Memory B cell (primary cell): ENCODE data around the gene ISY1.
"Not testable (repeated sequence)": the region's sequence is repeated elsewhere in the genome, so short reads cannot be mapped to it uniquely, and the experiment has no call there.

Source experiments
- ATAC-seq: fragments of 150-1000 bp; cut with Tn5 transposase; 2 replicates; pipeline ENCODE4 v1.10.0; 2021; ENCODE audit warnings: low read depth, mild to moderate bottlenecking, moderate library complexity
- DNase-seq, 2 donors: peaks; one replicate each; pipeline ENCODE4 v3.0.0; 2022; ENCODE audit warnings: low spot score in 2 of 2
- H3K27ac Mint-ChIP-seq: one replicate; pipeline ENCODE4 v1.8.0; 2022; ENCODE audit warnings: mild to moderate bottlenecking, moderate library complexity, mixed read lengths
- H3K27me3 Mint-ChIP-seq: one replicate; pipeline ENCODE4 v1.8.0; 2022; ENCODE audit warnings: mixed read lengths
- H3K36me3 Mint-ChIP-seq: one replicate; pipeline ENCODE4 v1.8.0; 2022; ENCODE audit warnings: mild to moderate bottlenecking, mixed read lengths
- H3K4me1 Mint-ChIP-seq: one replicate; pipeline ENCODE4 v1.8.0; 2022; ENCODE audit warnings: mixed read lengths
- H3K4me3 Mint-ChIP-seq: one replicate; pipeline ENCODE4 v1.8.0; 2022; ENCODE audit warnings: mild to moderate bottlenecking, moderate library complexity, mixed read lengths
- H3K9me3 Mint-ChIP-seq: one replicate; pipeline ENCODE4 v1.8.0; 2022; ENCODE audit warnings: mixed read lengths

ISY1 gene

GRCh38 chr3:129104051-129104450 lies 56.8 kb downstream of the ISY1 start:
- Mint-ChIP-seq H3K9me3 (no peaks in the 10 kb centered on the region), H3K36me3 (peaks cover 15% of the 10 kb centered on the region), H3K4me3 (no peak overlapping the region), H3K27ac (no peak overlapping the region), H3K27me3 (no peaks in the 10 kb centered on the region), H3K4me1 (no peaks in the 10 kb centered on the region)
- no peak for ATAC-seq
- no peak for DNase-seq

- DNase-seq (no peak), ATAC-seq (no peak)
- H3K36me3 Mint-ChIP-seq: peaks cover 14% of the 10 kb centered on the region
- H3K27ac Mint-ChIP-seq: no peak overlapping the region
- H3K4me3 Mint-ChIP-seq: no peak overlapping the region
- no peaks in the 10 kb centered on the region for H3K4me1 Mint-ChIP-seq
- H3K27me3 Mint-ChIP-seq: no peaks in the 10 kb centered on the region
- H3K9me3 Mint-ChIP-seq: peaks cover 2% of the 10 kb centered on the region
Measured at GRCh38 chr3:129103296-129103695, 57.6 kb downstream of the ISY1 start.

GRCh38 chr3:129101370-129102138 lies 59.3 kb downstream of the ISY1 start:
- H3K36me3 Mint-ChIP-seq: peaks cover 21% of the 10 kb centered on the region
- no peak for DNase-seq
- H3K27ac Mint-ChIP-seq: no peak overlapping the region
- H3K27me3 Mint-ChIP-seq: no peaks in the 10 kb centered on the region
- H3K4me1 Mint-ChIP-seq: peaks cover 2% of the 10 kb centered on the region
- H3K4me3 Mint-ChIP-seq: no peak overlapping the region
- peaks cover 5% of the 10 kb centered on the region for H3K9me3 Mint-ChIP-seq
- ATAC-seq: no peak

GRCh38 chr3:129100274-129100673 lies 60.6 kb downstream of the ISY1 start:
- H3K9me3 Mint-ChIP-seq: peaks cover 5% of the 10 kb centered on the region
- DNase-seq (no peak), ATAC-seq (no peak)
- peaks cover 5% of the 10 kb centered on the region for H3K4me1 Mint-ChIP-seq
- H3K27me3 Mint-ChIP-seq: no peaks in the 10 kb centered on the region
- peaks cover 24% of the 10 kb centered on the region for H3K36me3 Mint-ChIP-seq
- H3K4me3 Mint-ChIP-seq: no peak overlapping the region
- no peak overlapping the region for H3K27ac Mint-ChIP-seq

GRCh38 chr3:129095285-129095684 lies 65.6 kb downstream of the ISY1 start:
- Mint-ChIP-seq H3K27me3 (no peaks in the 10 kb centered on the region), H3K4me3 (no peak overlapping the region), H3K9me3 (peaks cover 5% of the 10 kb centered on the region), H3K4me1 (peaks cover 5% of the 10 kb centered on the region), H3K27ac (no peak overlapping the region), H3K36me3 (peaks cover 25% of the 10 kb centered on the region)
- no peak for DNase-seq
- ATAC-seq: no peak

GRCh38 chr3:129088312-129088711 lies 72.6 kb downstream of the ISY1 start:
- H3K27ac Mint-ChIP-seq, DNase-seq, H3K36me3 Mint-ChIP-seq, H3K4me1 Mint-ChIP-seq, ATAC-seq, H3K4me3 Mint-ChIP-seq, H3K27me3 Mint-ChIP-seq, H3K9me3 Mint-ChIP-seq: not testable (repeated sequence)

- not testable (repeated sequence) for DNase-seq, H3K36me3 Mint-ChIP-seq, H3K27ac Mint-ChIP-seq, H3K27me3 Mint-ChIP-seq, H3K4me3 Mint-ChIP-seq, H3K9me3 Mint-ChIP-seq, H3K4me1 Mint-ChIP-seq
- peak; percentile 70 for ATAC-seq
Measured at GRCh38 chr3:129087904-129088303, 73.0 kb downstream of the ISY1 start.

GRCh38 chr3:129087138-129087702 lies 73.6 kb downstream of the ISY1 start:
- H3K27ac Mint-ChIP-seq: no peak overlapping the region
- no peak for ATAC-seq
- H3K9me3 Mint-ChIP-seq: no peaks in the 10 kb centered on the region
- no peaks in the 10 kb centered on the region for H3K4me1 Mint-ChIP-seq
- no peak overlapping the region for H3K4me3 Mint-ChIP-seq
- H3K36me3 Mint-ChIP-seq: peaks cover 2% of the 10 kb centered on the region
- no peak for DNase-seq
- H3K27me3 Mint-ChIP-seq: peaks cover 4% of the 10 kb centered on the region

GRCh38 chr3:129085818-129086217 lies 75.0 kb downstream of the ISY1 start:
- H3K4me1 Mint-ChIP-seq: no peaks in the 10 kb centered on the region
- peaks cover 5% of the 10 kb centered on the region for H3K27me3 Mint-ChIP-seq
- no peak overlapping the region for H3K4me3 Mint-ChIP-seq
- no peak overlapping the region for H3K27ac Mint-ChIP-seq
- H3K9me3 Mint-ChIP-seq: no peaks in the 10 kb centered on the region
- ATAC-seq (no peak), DNase-seq (no peak)
- H3K36me3 Mint-ChIP-seq: no peaks in the 10 kb centered on the region

GRCh38 chr3:129085165-129085715 lies 75.6 kb downstream of the ISY1 start:
- H3K36me3 Mint-ChIP-seq: no peaks in the 10 kb centered on the region
- H3K4me3 Mint-ChIP-seq: no peak overlapping the region
- no peak for ATAC-seq
- DNase-seq: no peak
- H3K9me3 Mint-ChIP-seq: no peaks in the 10 kb centered on the region
- H3K27me3 Mint-ChIP-seq: peaks cover 5% of the 10 kb centered on the region
- H3K27ac Mint-ChIP-seq: no peak overlapping the region
- H3K4me1 Mint-ChIP-seq: no peaks in the 10 kb centered on the region

GRCh38 chr3:129084501-129084900 lies 76.4 kb downstream of the ISY1 start:
- Mint-ChIP-seq H3K27ac (no peak overlapping the region), H3K36me3 (no peaks in the 10 kb centered on the region), H3K4me3 (no peak overlapping the region), H3K4me1 (no peaks in the 10 kb centered on the region), H3K27me3 (peaks cover 5% of the 10 kb centered on the region), H3K9me3 (no peaks in the 10 kb centered on the region)
- DNase-seq: no peak
- ATAC-seq: no peak

- H3K27ac Mint-ChIP-seq: no peak overlapping the region
- no peaks in the 10 kb centered on the region for H3K4me1 Mint-ChIP-seq
- ATAC-seq (no peak), DNase-seq (no peak)
- H3K36me3 Mint-ChIP-seq: no peaks in the 10 kb centered on the region
- H3K9me3 Mint-ChIP-seq: no peaks in the 10 kb centered on the region
- H3K27me3 Mint-ChIP-seq: peaks cover 5% of the 10 kb centered on the region
- H3K4me3 Mint-ChIP-seq: no peak overlapping the region
Measured at GRCh38 chr3:129082026-129082425, 78.8 kb downstream of the ISY1 start.

GRCh38 chr3:129081503-129081902 lies 79.4 kb downstream of the ISY1 start:
- no peak for ATAC-seq
- H3K4me1 Mint-ChIP-seq: no peaks in the 10 kb centered on the region
- no peaks in the 10 kb centered on the region for H3K36me3 Mint-ChIP-seq
- no peak overlapping the region for H3K27ac Mint-ChIP-seq
- no peak for DNase-seq
- H3K4me3 Mint-ChIP-seq: no peak overlapping the region
- peaks cover 5% of the 10 kb centered on the region for H3K27me3 Mint-ChIP-seq
- no peaks in the 10 kb centered on the region for H3K9me3 Mint-ChIP-seq

GRCh38 chr3:129078510-129078909 lies 82.4 kb downstream of the ISY1 start:
- Mint-ChIP-seq H3K9me3 (no peaks in the 10 kb centered on the region), H3K27me3 (peaks cover 3% of the 10 kb centered on the region), H3K27ac (no peak overlapping the region), H3K4me1 (no peaks in the 10 kb centered on the region), H3K4me3 (no peak overlapping the region), H3K36me3 (no peaks in the 10 kb centered on the region)
- ATAC-seq (no peak), DNase-seq (no peak)
